ENCODE results near the gene TPST2. TPM values are rescaled to one million over a fixed set of nuclear protein-coding genes. Genes with fewer than 3 reads are reported as not detected.

The TPST2 gene
- total and polyA plus RNA-seq, 10 of the 15 experiments (the other 5 are each of a cell fraction or from before 2014, with no cell fraction given), result 6.3 to 33.7 (median 28.4) TPM

- no peak for TF ChIP-seq REST (IDR thresholded peaks at IDR 0.05; ENCODE audit: low read depth, low read length)
- TF ChIP-seq ZNF217 (IDR thresholded peaks at IDR 0.05), result no peak
- no peak for TF ChIP-seq STAT1 (conservative IDR thresholded peaks at IDR 0.05)
- no peak for TF ChIP-seq LARP7 (IDR thresholded peaks at IDR 0.05)
- TF ChIP-seq, protein P1, sequence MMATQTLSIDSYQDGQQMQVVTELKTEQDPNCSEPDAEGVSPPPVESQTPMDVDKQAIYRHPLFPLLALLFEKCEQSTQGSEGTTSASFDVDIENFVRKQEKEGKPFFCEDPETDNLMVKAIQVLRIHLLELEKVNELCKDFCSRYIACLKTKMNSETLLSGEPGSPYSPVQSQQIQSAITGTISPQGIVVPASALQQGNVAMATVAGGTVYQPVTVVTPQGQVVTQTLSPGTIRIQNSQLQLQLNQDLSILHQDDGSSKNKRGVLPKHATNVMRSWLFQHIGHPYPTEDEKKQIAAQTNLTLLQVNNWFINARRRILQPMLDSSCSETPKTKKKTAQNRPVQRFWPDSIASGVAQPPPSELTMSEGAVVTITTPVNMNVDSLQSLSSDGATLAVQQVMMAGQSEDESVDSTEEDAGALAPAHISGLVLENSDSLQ (IDR thresholded peaks at IDR 0.05), result no peak
- TF ChIP-seq BACH1 (IDR thresholded peaks at IDR 0.05; ENCODE audit: borderline replicate concordance), result no peak
Measured at GRCh38 chr22:26542831-26543230, 47.1 kb downstream of the TPST2 start (continued).

- SMC1A ChIA-PET (ENCODE audit: uncharacterized antibody, unreplicated experiment), result no interaction called here
- no peak for TF ChIP-seq MXI1 (IDR thresholded peaks at IDR 0.05; ENCODE audit: low read depth, low read length)
- no peak for TF ChIP-seq E4F1 (IDR thresholded peaks at IDR 0.05; ENCODE audit: borderline replicate concordance, partially characterized antibody)
- TF ChIP-seq, protein P2, sequence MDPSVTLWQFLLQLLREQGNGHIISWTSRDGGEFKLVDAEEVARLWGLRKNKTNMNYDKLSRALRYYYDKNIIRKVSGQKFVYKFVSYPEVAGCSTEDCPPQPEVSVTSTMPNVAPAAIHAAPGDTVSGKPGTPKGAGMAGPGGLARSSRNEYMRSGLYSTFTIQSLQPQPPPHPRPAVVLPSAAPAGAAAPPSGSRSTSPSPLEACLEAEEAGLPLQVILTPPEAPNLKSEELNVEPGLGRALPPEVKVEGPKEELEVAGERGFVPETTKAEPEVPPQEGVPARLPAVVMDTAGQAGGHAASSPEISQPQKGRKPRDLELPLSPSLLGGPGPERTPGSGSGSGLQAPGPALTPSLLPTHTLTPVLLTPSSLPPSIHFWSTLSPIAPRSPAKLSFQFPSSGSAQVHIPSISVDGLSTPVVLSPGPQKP (IDR thresholded peaks at IDR 0.05; ENCODE audit: low read depth, low read length), result no peak
- no peak for TF ChIP-seq BHLHE40 (IDR thresholded peaks at IDR 0.05; ENCODE audit: borderline replicate concordance in 1 of 2, low read depth in 2 of 2, low read length in 1 of 2)
- TF ChIP-seq NBN (IDR thresholded peaks at IDR 0.05), result no peak
- TF ChIP-seq ZNF384 (IDR thresholded peaks at IDR 0.05; ENCODE audit: borderline replicate concordance, low read depth, low read length), result no peak
- no peak for TF ChIP-seq CEBPB (IDR thresholded peaks at IDR 0.05; ENCODE audit: borderline replicate concordance in 1 of 2, low read depth in 2 of 2, low read length in 2 of 2)
- no peak for ATAC-seq
- DNase-seq (ENCODE audit: low read depth, low spot score), result no peak
- no TSS peak for BruUV-seq (replicated peaks)
- H3K4me2 ChIP-seq (ENCODE audit: control insufficient read depth, insufficient read depth), result no peak overlapping the region
- CTCF ChIA-PET, result interaction anchor here (1.0 kb wide), 1 partner anchor 8 kb away, joined by 3 read pairs; no protein-coding TSS in a partner anchor
- peaks cover 2 to 11% of the 10 kb centered on the region in 2 experiments; a peak in 3 of 4 replicates for H3K36me3 ChIP-seq (ENCODE audit: control insufficient read depth in 2 of 2, insufficient read depth in 2 of 2, low read length in 1 of 2)
- intact Hi-C loops (cut with micrococcal nuclease; ENCODE audit: unreplicated experiment), result no loop called here
- POLR2A ChIA-PET, result no interaction called here
- no peaks in the 10 kb centered on the region for H3K79me2 ChIP-seq (ENCODE audit: control insufficient read depth, insufficient read depth, low read length)
- H2AFZ ChIP-seq (ENCODE audit: control insufficient read depth, low read depth, low read length), result no peak overlapping the region
- H3K4me3 ChIP-seq, result no peak overlapping the region
- H3K27ac ChIP-seq (ENCODE audit: control insufficient read depth, insufficient read depth), result no peak overlapping the region
- 98% methylated on average over 44 of the region's 47 CpGs for WGBS (ENCODE audit: insufficient coverage, insufficient replicate concordance, low lambda C conversion rate, missing lambda C conversion rate)
- H3K27me3 ChIP-seq (replicated peaks in 1 of 2; ENCODE audit: control insufficient read depth in 2 of 2, insufficient read depth in 2 of 2, low read length in 1 of 2), result no peaks in the 10 kb centered on the region
- H4K20me1 ChIP-seq (ENCODE audit: control insufficient read depth, insufficient read depth), result no peaks in the 10 kb centered on the region
- no peaks in the 10 kb centered on the region for H3K9me3 ChIP-seq (replicated peaks; ENCODE audit: control insufficient read depth, insufficient read depth, low read length)
- FAIRE-seq, result no peak
- no peaks in the 10 kb centered on the region; the same call in 1 of the 2 replicates for H3K4me1 ChIP-seq (ENCODE audit: control insufficient read depth, insufficient read depth, low read length)
- H3K9ac ChIP-seq (ENCODE audit: control insufficient read depth, insufficient read depth, low read length), result no peak overlapping the region
- RAD21 ChIA-PET (ENCODE audit: unreplicated experiment), result no interaction called here
- in situ Hi-C loops (cut with MboI), result no loop called here
Measured at GRCh38 chr22:26541167-26541819, 48.6 kb downstream of the TPST2 start.
